Sigmoid colon (tissue), 7 donors: ENCODE results near the gene LRRC3. TPM values are rescaled to one million over a fixed set of nuclear protein-coding genes. Genes with fewer than 3 reads are reported as not detected.

ENCODE experiments used
- DNase-seq: peaks from one replicate; pipeline ENCODE4 v3.0.0-alpha.2; 2019
- H3K27ac ChIP-seq, 4 donors: fragments of 200-600 bp; sonication (generic); one replicate each; pipeline ENCODE4 v1.5.1; 2016 to 2019; ENCODE audit warnings: mild to moderate bottlenecking in 1 of 4
- H3K27me3 ChIP-seq, 3 donors: fragments of 200-600 bp; sonication (generic); one replicate each; pipeline ENCODE4 v1.5.1; 2019; ENCODE audit warnings: mild to moderate bottlenecking in 1 of 3
- H3K36me3 ChIP-seq, 4 donors: fragments of 200-600 bp; sonication (generic); one replicate each; pipeline ENCODE4 v1.5.1; 2016 to 2019
- H3K4me1 ChIP-seq, 4 donors: fragments of 200-600 bp; sonication (generic); one replicate each; pipeline ENCODE4 v1.5.1; 2017 to 2019
- H3K4me3 ChIP-seq, 4 donors: fragments of 200-600 bp; sonication (generic); one replicate each; pipeline ENCODE4 v1.5.1; 2017 to 2019; ENCODE audit warnings: mild to moderate bottlenecking in 2 of 4, moderate library complexity in 1 of 4
- H3K9me3 ChIP-seq, 4 donors: fragments of 200-600 bp in 3 of 4; sonication (generic) in 3 of 4; one replicate each; pipeline versions ENCODE4 v1.5.1 to v1.6.1; 2013 to 2019
- CTCF ChIP-seq, 4 experiments: fragments of 450-650 bp in 3 of 4; fragments of 200-600 bp in 1 of 4; IDR thresholded peaks; one replicate each; pipeline ENCODE4 v1.5.1; 2016 to 2019; ENCODE audit warnings: antibody characterized with exemption in 4 of 4, mild to moderate bottlenecking in 3 of 4, moderate library complexity in 2 of 4
- EP300 ChIP-seq, 4 donors: sonication (generic); formaldehyde crosslinking; IDR thresholded peaks; one replicate each; pipeline ENCODE4 v1.6.1; 2017; ENCODE audit warnings: antibody characterized with exemption in 4 of 4
- POLR2A ChIP-seq, 2 donors: fragments of 450-650 bp; IDR thresholded peaks; one replicate each; pipeline ENCODE4 v1.6.1; 2016; ENCODE audit warnings: antibody characterized with exemption in 2 of 2, mild to moderate bottlenecking in 2 of 2, moderate library complexity in 2 of 2
- POLR2AphosphoS5 ChIP-seq, 4 donors: sonication (generic); formaldehyde crosslinking; IDR thresholded peaks; one replicate each; pipeline ENCODE4 v1.6.1; 2017; ENCODE audit warnings: antibody characterized with exemption in 4 of 4
- WGBS, 2 donors: extraction: QIAGEN DNeasy Blood & Tissue Kit; methylation state at CpG; one replicate each; pipeline ENCODE4 v1.1.7; 2013; 5-methylcytosine and 5-hydroxymethylcytosine counted together
- intact Hi-C: fragments of 100-400 bp; cut with DNase I; formaldehyde crosslinking; loops from one replicate; pipeline ENCODE4 v1.15.1; 2023
- polyA plus RNA-seq, 3 donors: library from polyadenylated mRNA; stranded (reverse); fragments of 200-250 nt; gene quantifications; one replicate each; pipeline ENCODE4 v1.2.3, GENCODE V29; 2013
- total RNA-seq, 4 donors: library from RNA; depleted of rRNA; stranded (reverse); fragments of >200 nt; gene quantifications; one replicate each; pipeline ENCODE4 v1.1.0, GENCODE V29; 2016
- donor health status: healthy with polysubstance abuse.
- donor health status: Bipolar disorder and iron deficiency.
- donor health status: healthy.

LRRC3 gene
- total and polyA plus RNA-seq, 7 donors, result under 0.01 to 7.1 (median 3.9) TPM

GRCh38 chr21:44434936-44435635 is 20.2 kb upstream of the LRRC3 start:
- Histone ChIP-seq H3K36me3 (no peaks in the 10 kb centered on the region), H3K27ac (no peak overlapping the region), H3K4me1 (peaks cover 0 to 32% (median 25%) of the 10 kb centered on the region in 4 donors), H3K9me3 (no peaks in the 10 kb centered on the region), H3K27me3 (no peaks in the 10 kb centered on the region), H3K4me3 (no peak overlapping the region)
- WGBS, 2 donors, result 83 to 87% methylated on average over 28 of the region's 28 CpGs
- intact Hi-C loops, result loop anchor here (5.0 kb wide), 1 partner anchor 98 kb away; the partner anchor contains the start of gene CFAP410
- TF ChIP-seq POLR2AphosphoS5 (IDR thresholded peaks at IDR 0.05), result no peak
- no peak for TF ChIP-seq EP300 (IDR thresholded peaks at IDR 0.05)
- TF ChIP-seq POLR2A (IDR thresholded peaks at IDR 0.05), result no peak
- no peak for TF ChIP-seq CTCF (IDR thresholded peaks at IDR 0.05)
- peak; percentile 55 for DNase-seq

- intact Hi-C loops, result loop anchor here (5.0 kb wide), 1 partner anchor 99 kb away; the partner anchor contains the start of gene CFAP410
- WGBS, 2 donors, result 91 to 95% methylated on average over 13 of the region's 13 CpGs
- TF ChIP-seq POLR2AphosphoS5 (IDR thresholded peaks at IDR 0.05) (no peak), CTCF (IDR thresholded peaks at IDR 0.05) (no peak), POLR2A (IDR thresholded peaks at IDR 0.05) (no peak), EP300 (IDR thresholded peaks at IDR 0.05) (no peak)
Measured at GRCh38 chr21:44436111-44436611, 19.1 kb upstream of the LRRC3 start.

GRCh38 chr21:44436958-44437357 is 18.4 kb upstream of the LRRC3 start:
- Histone ChIP-seq H3K9me3 (no peaks in the 10 kb centered on the region), H3K36me3 (no peaks in the 10 kb centered on the region), H3K27me3 (no peaks in the 10 kb centered on the region), H3K27ac (peak overlapping the region in 3 of 4 donors; percentile 67 to 81 (median 80)), H3K4me1 (peaks cover 0 to 32% (median 25%) of the 10 kb centered on the region in 4 donors), H3K4me3 (no peak overlapping the region)
- TF ChIP-seq EP300 (IDR thresholded peaks at IDR 0.05), result no peak
- TF ChIP-seq CTCF (IDR thresholded peaks at IDR 0.05), result no peak
- no peak for TF ChIP-seq POLR2AphosphoS5 (IDR thresholded peaks at IDR 0.05)
- TF ChIP-seq POLR2A (IDR thresholded peaks at IDR 0.05), result no peak
- DNase-seq, result peak; percentile 41
- intact Hi-C loops, result loop anchor here (5.0 kb wide), 1 partner anchor 100 kb away; the partner anchor contains the start of gene CFAP410
- 68 to 83% methylated on average over 18 of the region's 18 CpGs for WGBS, 2 donors

More at GRCh38 chr21:44436111-44436611, 19.1 kb upstream of the LRRC3 start:
- Histone ChIP-seq H3K36me3 (no peaks in the 10 kb centered on the region), H3K9me3 (no peaks in the 10 kb centered on the region), H3K4me3 (no peak overlapping the region), H3K27me3 (no peaks in the 10 kb centered on the region), H3K4me1 (peaks cover 0 to 32% (median 25%) of the 10 kb centered on the region in 4 donors), H3K27ac (no peak overlapping the region)
- peak; percentile 56 for DNase-seq

- peak overlapping the region in 3 of 4 donors; percentile 67 to 81 (median 80) for H3K27ac ChIP-seq
- H3K36me3 ChIP-seq, result no peaks in the 10 kb centered on the region
- intact Hi-C loops, result loop anchor here (5.0 kb wide), 1 partner anchor 100 kb away; the partner anchor contains the start of gene CFAP410
- H3K9me3 ChIP-seq, result no peaks in the 10 kb centered on the region
- no peaks in the 10 kb centered on the region for H3K27me3 ChIP-seq
- DNase-seq, result peak; percentile 51
- no peak overlapping the region for H3K4me3 ChIP-seq
- WGBS, 2 donors, result 75 to 88% methylated on average over 5 of the region's 5 CpGs
- TF ChIP-seq POLR2AphosphoS5 (IDR thresholded peaks at IDR 0.05), result no peak
- TF ChIP-seq CTCF (IDR thresholded peaks at IDR 0.05), result no peak
- TF ChIP-seq EP300 (IDR thresholded peaks at IDR 0.05), result no peak
- H3K4me1 ChIP-seq, result peaks cover 0 to 32% (median 25%) of the 10 kb centered on the region in 4 donors
Measured at GRCh38 chr21:44437371-44437695, 18.0 kb upstream of the LRRC3 start.
